Adrenal gland (tissue), 5 donors: ENCODE data around the gene MGMT.

Experiments
- CTCF ChIP-seq, 6 experiments: fragments of 450-650 bp in 4 of 6; fragments of 200-600 bp in 2 of 6; sonication (generic) in 1 of 6; IDR thresholded peaks; 1 replicate in 5 of 6; 2 replicates in 1 of 6; pipeline versions ENCODE4 v1.5.1 to v1.8.0; 2016 to 2021; ENCODE audit warnings: antibody characterized with exemption in 6 of 6, mild to moderate bottlenecking in 2 of 6, moderate library complexity in 1 of 6
- POLR2A ChIP-seq, 2 donors: fragments of 450-650 bp; IDR thresholded peaks; one replicate each; pipeline ENCODE4 v1.6.1; 2017; ENCODE audit warnings: antibody characterized with exemption in 2 of 2, mild to moderate bottlenecking in 2 of 2, moderate library complexity in 1 of 2
- donor health status: DM: no; HTN: no; CAD: no.

- no peak for TF ChIP-seq CTCF (IDR thresholded peaks at IDR 0.05)
- no peak for TF ChIP-seq POLR2A (IDR thresholded peaks at IDR 0.05)
Observed at GRCh38 chr10:129445436-129446182, 21.4 kb upstream of the MGMT start.
